ENCODE data around the gene EVI5. TPM values are rescaled to one million over a fixed set of nuclear protein-coding genes. Genes with fewer than 3 reads are reported as not detected.
"Not testable (repeated sequence)": the region's sequence is repeated elsewhere in the genome, so short reads cannot be mapped to it uniquely, and the experiment has no call there.

Gene EVI5
- total and polyA plus RNA-seq, 2 experiments from 2014 or later, result 16.5 to 20.0 TPM

- Histone ChIP-seq H3K9me3 (ENCODE audit: low read depth) (no peaks in the 10 kb centered on the region), H3F3A (ENCODE audit: insufficient read depth) (no peaks in the 10 kb centered on the region), H2AFZ (no peak overlapping the region), H4K20me1 (ENCODE audit: insufficient read depth) (no peaks in the 10 kb centered on the region), H3K9me2 (ENCODE audit: insufficient read depth) (no peaks in the 10 kb centered on the region), H3K27me3 (replicated peaks; ENCODE audit: insufficient read depth) (no peaks in the 10 kb centered on the region), H3K79me2 (ENCODE audit: insufficient read depth) (no peaks in the 10 kb centered on the region), H3K36me3 (ENCODE audit: low read depth) (no peaks in the 10 kb centered on the region), H3K4me1 (ENCODE audit: insufficient read depth) (no peaks in the 10 kb centered on the region), H3K27ac (no peak overlapping the region), H3K9ac (no peak overlapping the region), H3K4me3 (no peak overlapping the region), H3K4me2 (ENCODE audit: unreplicated experiment) (no peak overlapping the region)
- in situ Hi-C loops (cut with MboI), result loop anchor here (25.0 kb wide), 2 partner anchors 311 to 636 kb away; no protein-coding TSS in a partner anchor
- no peak for TF ChIP-seq EZH2 (IDR thresholded peaks at IDR 0.05; ENCODE audit: insufficient read depth, poor library complexity, severe bottlenecking)
- no peak for TF ChIP-seq EZH2phosphoT487 (IDR thresholded peaks at IDR 0.05; ENCODE audit: insufficient read depth, low read depth)
- peak; percentile 44 for DNase-seq
- WGBS, 2 experiments (ENCODE audit: low coverage in 1 of 2, low lambda C conversion rate in 2 of 2, missing lambda C conversion rate in 2 of 2), result 82% methylated on average over 3 of the region's 3 CpGs
These were observed 161.6 kb downstream of the EVI5 start for GRCh38 chr1:92623187-92623778.

- no peaks in the 10 kb centered on the region for H4K20me1 ChIP-seq (ENCODE audit: insufficient read depth)
- no peaks in the 10 kb centered on the region for H3K79me2 ChIP-seq (ENCODE audit: insufficient read depth)
- TF ChIP-seq EZH2 (IDR thresholded peaks at IDR 0.05; ENCODE audit: insufficient read depth, poor library complexity, severe bottlenecking) (no peak), EZH2phosphoT487 (IDR thresholded peaks at IDR 0.05; ENCODE audit: insufficient read depth, low read depth) (no peak)
- no peak overlapping the region for H3K4me2 ChIP-seq (ENCODE audit: unreplicated experiment)
- H3K27ac ChIP-seq, result no peak overlapping the region
- no peak overlapping the region for H3K4me3 ChIP-seq
- no peaks in the 10 kb centered on the region for H3K36me3 ChIP-seq (ENCODE audit: low read depth)
- WGBS, 2 experiments (ENCODE audit: low coverage in 1 of 2, low lambda C conversion rate in 2 of 2, missing lambda C conversion rate in 2 of 2), result 88 to 89% methylated on average over 13 of the region's 13 CpGs
- no peaks in the 10 kb centered on the region for H3K9me3 ChIP-seq (ENCODE audit: low read depth)
- in situ Hi-C loops (cut with MboI), result loop anchor here (25.0 kb wide), 2 partner anchors 307 to 632 kb away; no protein-coding TSS in a partner anchor
- no peak for DNase-seq
- H2AFZ ChIP-seq, result no peak overlapping the region
- H3K27me3 ChIP-seq (replicated peaks; ENCODE audit: insufficient read depth), result no peaks in the 10 kb centered on the region
- H3K9ac ChIP-seq, result no peak overlapping the region
- H3K4me1 ChIP-seq (ENCODE audit: insufficient read depth), result no peaks in the 10 kb centered on the region
- no peaks in the 10 kb centered on the region for H3K9me2 ChIP-seq (ENCODE audit: insufficient read depth)
- H3F3A ChIP-seq (ENCODE audit: insufficient read depth), result no peaks in the 10 kb centered on the region
These were observed 165.3 kb downstream of the EVI5 start for GRCh38 chr1:92619466-92620189.

DNA sequence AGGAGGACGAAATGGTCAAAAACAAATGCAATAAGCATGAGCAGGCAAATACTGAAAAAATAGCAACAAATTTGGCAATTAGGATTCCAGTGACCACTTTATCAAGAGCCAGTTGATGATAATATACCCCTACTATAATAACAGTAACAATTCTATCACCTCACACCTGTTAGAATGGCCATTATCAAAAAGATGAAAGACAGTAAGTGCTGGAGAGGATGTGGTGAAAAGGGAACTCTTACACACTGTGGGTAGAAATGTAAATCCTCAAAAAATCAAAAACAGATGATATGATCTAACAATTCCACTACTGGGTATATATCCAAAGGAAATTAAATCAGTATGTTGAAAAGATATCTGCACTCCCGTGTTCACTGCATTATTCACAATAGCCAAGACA lies 183.9 kb downstream of the EVI5 start:
- 47 to 51% methylated on average over 2 of the region's 2 CpGs for WGBS, 2 experiments (ENCODE audit: low coverage in 1 of 2, low lambda C conversion rate in 2 of 2, missing lambda C conversion rate in 2 of 2)
- DNase-seq, result no peak
- in situ Hi-C loops (cut with MboI), result loop anchor here (25.0 kb wide), 2 partner anchors 289 to 614 kb away; no protein-coding TSS in a partner anchor

DNA sequence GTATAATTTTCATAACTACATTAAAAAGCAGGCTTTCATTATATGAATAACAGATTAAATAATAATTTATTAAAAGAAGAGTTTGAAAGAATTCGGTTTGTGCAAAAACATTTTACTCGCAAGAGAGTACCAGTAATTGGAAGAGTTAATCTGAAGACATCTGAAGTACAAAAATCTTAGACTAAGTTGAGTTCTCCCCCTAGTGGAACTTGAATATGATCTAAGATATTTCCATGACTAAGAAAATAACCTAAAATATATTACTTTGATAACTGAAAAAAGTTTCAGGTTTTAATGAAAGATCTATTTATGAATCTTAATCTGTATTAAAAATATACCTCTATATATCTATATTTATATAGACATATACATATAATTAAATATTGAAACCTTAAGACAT lies 185.7 kb downstream of the EVI5 start:
- Histone ChIP-seq H3K79me2 (ENCODE audit: insufficient read depth) (no peaks in the 10 kb centered on the region), H3K4me2 (ENCODE audit: unreplicated experiment) (no peak overlapping the region), H3K9me2 (ENCODE audit: insufficient read depth) (no peaks in the 10 kb centered on the region), H3K4me1 (ENCODE audit: insufficient read depth) (no peaks in the 10 kb centered on the region), H4K20me1 (ENCODE audit: insufficient read depth) (no peaks in the 10 kb centered on the region), H3K4me3 (no peak overlapping the region), H3K27me3 (replicated peaks; ENCODE audit: insufficient read depth) (no peaks in the 10 kb centered on the region), H3F3A (ENCODE audit: insufficient read depth) (no peaks in the 10 kb centered on the region), H3K9ac (no peak overlapping the region), H3K9me3 (ENCODE audit: low read depth) (no peaks in the 10 kb centered on the region), H2AFZ (no peak overlapping the region), H3K27ac (no peak overlapping the region), H3K36me3 (ENCODE audit: low read depth) (no peaks in the 10 kb centered on the region)
- peak; percentile 72 for DNase-seq
- 28 to 30% methylated on average over 2 of the region's 2 CpGs for WGBS, 2 experiments (ENCODE audit: low coverage in 1 of 2, low lambda C conversion rate in 2 of 2, missing lambda C conversion rate in 2 of 2)
- in situ Hi-C loops (cut with MboI), result no loop called here
- TF ChIP-seq EZH2 (IDR thresholded peaks at IDR 0.05; ENCODE audit: insufficient read depth, poor library complexity, severe bottlenecking) (no peak), EZH2phosphoT487 (IDR thresholded peaks at IDR 0.05; ENCODE audit: insufficient read depth, low read depth) (no peak)

More for the DNA sequence above, 183.9 kb downstream of the EVI5 start:
- Histone ChIP-seq H3K79me2 (ENCODE audit: insufficient read depth) (no peaks in the 10 kb centered on the region), H3K4me1 (ENCODE audit: insufficient read depth) (no peaks in the 10 kb centered on the region), H3K4me2 (ENCODE audit: unreplicated experiment) (no peak overlapping the region), H3K27me3 (replicated peaks; ENCODE audit: insufficient read depth) (no peaks in the 10 kb centered on the region), H2AFZ (no peak overlapping the region), H3K9me3 (ENCODE audit: low read depth) (no peaks in the 10 kb centered on the region), H3K4me3 (no peak overlapping the region), H3K9ac (no peak overlapping the region), H3K27ac (no peak overlapping the region), H4K20me1 (ENCODE audit: insufficient read depth) (no peaks in the 10 kb centered on the region), H3F3A (ENCODE audit: insufficient read depth) (no peaks in the 10 kb centered on the region), H3K36me3 (ENCODE audit: low read depth) (no peaks in the 10 kb centered on the region), H3K9me2 (ENCODE audit: insufficient read depth) (no peaks in the 10 kb centered on the region)
- no peak for TF ChIP-seq EZH2phosphoT487 (IDR thresholded peaks at IDR 0.05; ENCODE audit: insufficient read depth, low read depth)
- no peak for TF ChIP-seq EZH2 (IDR thresholded peaks at IDR 0.05; ENCODE audit: insufficient read depth, poor library complexity, severe bottlenecking)

DNA sequence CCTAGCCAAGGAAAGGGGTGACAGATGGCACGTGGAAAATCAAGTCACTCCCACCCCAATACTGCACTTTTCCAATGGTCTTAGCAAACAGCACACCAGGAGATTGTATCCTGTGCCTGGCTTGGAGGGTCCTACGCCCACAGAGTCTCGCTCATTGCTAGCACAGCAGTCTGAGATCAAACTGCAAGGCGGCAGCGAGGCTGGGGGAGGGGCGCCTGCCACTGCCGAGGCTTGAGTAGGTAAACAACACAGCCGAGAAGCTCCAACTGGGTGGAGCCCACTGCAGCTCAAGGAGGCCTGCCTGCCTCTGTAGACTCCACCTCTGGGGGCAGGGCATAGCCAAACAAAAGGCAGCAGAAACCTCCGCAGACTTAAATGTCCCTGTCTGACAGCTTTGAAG lies 195.5 kb downstream of the EVI5 start:
- H3K9me3 ChIP-seq (ENCODE audit: low read depth); H3K4me3 ChIP-seq; DNase-seq; H3K79me2 ChIP-seq (ENCODE audit: insufficient read depth); H3K9ac ChIP-seq; H3K4me2 ChIP-seq (ENCODE audit: unreplicated experiment); in situ Hi-C loops (cut with MboI); H2AFZ ChIP-seq; H3K9me2 ChIP-seq (ENCODE audit: insufficient read depth); H3K27ac ChIP-seq; H3F3A ChIP-seq (ENCODE audit: insufficient read depth); H3K36me3 ChIP-seq (ENCODE audit: low read depth); H3K27me3 ChIP-seq (replicated peaks; ENCODE audit: insufficient read depth); H4K20me1 ChIP-seq (ENCODE audit: insufficient read depth); H3K4me1 ChIP-seq (ENCODE audit: insufficient read depth): not testable (repeated sequence)
- WGBS, 2 experiments (ENCODE audit: low coverage in 1 of 2, low lambda C conversion rate in 2 of 2, missing lambda C conversion rate in 2 of 2), result 87% methylated on average over 9 of the region's 9 CpGs

Measured in GM23248 (cell line).